Measurements from ENCODE around the gene PPARG. TPM values are rescaled to one million over a fixed set of nuclear protein-coding genes. Genes with fewer than 3 reads are reported as not detected.

PPARG gene
- total and polyA plus RNA-seq, 2 experiments from 2014 or later, result 0.15 to 0.42 TPM

- Mint-ChIP-seq H3K9me3 (no peaks in the 10 kb centered on the region), H3K27me3 (ENCODE audit: insufficient read depth, low read depth, poor library complexity) (no peaks in the 10 kb centered on the region), H3K36me3 (ENCODE audit: low read depth) (no peaks in the 10 kb centered on the region), H3K4me3 (no peak overlapping the region), H3K27ac (no peak overlapping the region), H3K4me1 (no peaks in the 10 kb centered on the region)
- Histone ChIP-seq H2AFZ (no peak overlapping the region), H3K4me3 (no peak overlapping the region), H3K27me3 (ENCODE audit: insufficient read depth) (no peaks in the 10 kb centered on the region), H3K4me1 (ENCODE audit: insufficient read depth) (no peaks in the 10 kb centered on the region), H3K36me3 (ENCODE audit: insufficient read depth) (no peaks in the 10 kb centered on the region), H3K4me2 (no peak overlapping the region), H4K20me1 (replicated peaks; ENCODE audit: insufficient read depth) (no peaks in the 10 kb centered on the region), H3F3A (replicated peaks; ENCODE audit: low read depth) (no peaks in the 10 kb centered on the region), H3K9me2 (ENCODE audit: insufficient read depth) (no peaks in the 10 kb centered on the region), H3K79me2 (replicated peaks; ENCODE audit: insufficient read depth) (no peaks in the 10 kb centered on the region), H3K27ac (ENCODE audit: low read depth) (no peak overlapping the region)
- TF ChIP-seq JUNB (IDR thresholded peaks at IDR 0.05; ENCODE audit: unreplicated experiment) (no peak), EZH2phosphoT487 (IDR thresholded peaks at IDR 0.05; ENCODE audit: unreplicated experiment) (no peak), ZNF331 (CRISPR knock-in tag; IDR thresholded peaks at IDR 0.05; ENCODE audit: low read depth) (no peak), REST (IDR thresholded peaks at IDR 0.05; ENCODE audit: unreplicated experiment) (no peak), ZNF462 (CRISPR knock-in tag; IDR thresholded peaks at IDR 0.05) (no peak), NANOG (IDR thresholded peaks at IDR 0.05; ENCODE audit: borderline replicate concordance) (no peak), POLR2AphosphoS5 (IDR thresholded peaks at IDR 0.05; ENCODE audit: low read depth) (no peak), STAT1 (IDR thresholded peaks at IDR 0.05; ENCODE audit: unreplicated experiment) (no peak), CREB1 (CRISPR knock-in tag; IDR thresholded peaks at IDR 0.05; ENCODE audit: low read depth) (no peak), ZNF114 (CRISPR knock-in tag; IDR thresholded peaks at IDR 0.05) (no peak), ETS1 (IDR thresholded peaks at IDR 0.05) (no peak), EZH2 (IDR thresholded peaks at IDR 0.05; ENCODE audit: low read depth, unreplicated experiment) (no peak)
- DNase-seq (ENCODE audit: low spot score), result no peak
- no peak for ATAC-seq
Measured at GRCh38 chr3:12301031-12301430, 12.2 kb downstream of the PPARG start.
